Right cardiac atrium (tissue), 5 donors: ENCODE measurements around the gene TP63. TPM values are rescaled to one million over a fixed set of nuclear protein-coding genes. Genes with fewer than 3 reads are reported as not detected.

Experiments used
- ATAC-seq, 2 donors: fragments of 200-7000 bp; cut with Tn5 transposase; one replicate each; pipeline versions ENCODE4 v1.8.0 to v1.9.1; 2020; ENCODE audit warnings: moderate library complexity in 2 of 2, mild to moderate bottlenecking in 1 of 2
- DNase-seq, 3 donors: peaks; one replicate each; pipeline ENCODE4 v3.0.0-alpha.2; 2020
- H3K27ac ChIP-seq: one replicate; pipeline ENCODE4 v1.5.1; 2013; ENCODE audit warnings: mild to moderate bottlenecking, low read length, control low read depth, moderate library complexity
- H3K27me3 ChIP-seq: one replicate; pipeline ENCODE4 v1.6.1; 2013; ENCODE audit not compliant: control insufficient read depth, insufficient read depth
- H3K4me1 ChIP-seq: one replicate; pipeline ENCODE4 v1.6.1; 2013; ENCODE audit warnings: low read length; ENCODE audit not compliant: control insufficient read depth, insufficient read depth
- H3K4me3 ChIP-seq: one replicate; pipeline ENCODE4 v1.5.1; 2013; ENCODE audit warnings: low read length, control low read depth
- H3K9me3 ChIP-seq: one replicate; pipeline ENCODE4 v1.6.1; 2013; ENCODE audit warnings: low read length; ENCODE audit not compliant: control insufficient read depth
- WGBS: extraction: QIAGEN DNeasy Blood & Tissue Kit; methylation state at CpG from one replicate; pipeline ENCODE4 v1.1.7; 2013; 5-methylcytosine and 5-hydroxymethylcytosine counted together
- intact Hi-C, 4 donors: fragments of 100-400 bp; cut with DNase I; formaldehyde crosslinking; loops; one replicate each; pipeline versions ENCODE4 v1.11.0 to v1.14.0; 2022 to 2023
- polyA plus RNA-seq: library from polyadenylated mRNA; stranded (reverse); fragments of 200-250 nt; gene quantifications from one replicate; pipeline ENCODE4 v1.2.3, GENCODE V29; 2013
- total RNA-seq, 4 donors: library from RNA; stranded (reverse); fragmentation: NEBNext Ultra II Directional; extraction: Animal tissue kit (Norgen Biotek cat#: 25700); gene quantifications; one replicate each; pipeline ENCODE4 v1.2.1, GENCODE V29; 2021
- donor health status: healthy with polysubstance abuse.
- donor health status: DM: no; HTN: yes; CAD: no.
- donor health status: DM: no; HTN: no; CAD: no.
- donor health status: DM: no; HTN: yes; CAD: no; lungs with severe emphysema.
- donor health status: DM: yes; HTN: yes; CAD: no.

Gene TP63
- total and polyA plus RNA-seq, 5 donors = 0.25 to 0.71 (median 0.56) TPM

GRCh38 chr3:189756582-189757078, 125.4 kb downstream of the TP63 start:
- Histone ChIP-seq H3K4me3 (no peak overlapping the region), H3K4me1 (no peaks in the 10 kb centered on the region), H3K27ac (no peak overlapping the region), H3K27me3 (no peaks in the 10 kb centered on the region), H3K9me3 (no peaks in the 10 kb centered on the region)
- no peak for DNase-seq
- intact Hi-C loops = no loop called here
- ATAC-seq = no peak

- intact Hi-C loops = no loop called here
Observed at GRCh38 chr3:189758186-189758585, 127.0 kb downstream of the TP63 start.

GRCh38 chr3:189766416-189766815, 135.2 kb downstream of the TP63 start:
- 75% methylated on average over 2 of the region's 2 CpGs for WGBS
- Histone ChIP-seq H3K4me1 (no peaks in the 10 kb centered on the region), H3K9me3 (no peaks in the 10 kb centered on the region), H3K27me3 (no peaks in the 10 kb centered on the region), H3K4me3 (no peak overlapping the region), H3K27ac (no peak overlapping the region)
- ATAC-seq (no peak), DNase-seq (no peak)
- intact Hi-C loops = no loop called here

More at GRCh38 chr3:189758186-189758585, 127.0 kb downstream of the TP63 start:
- H3K27me3 ChIP-seq = no peaks in the 10 kb centered on the region
- no peaks in the 10 kb centered on the region for H3K4me1 ChIP-seq
- no peak overlapping the region for H3K4me3 ChIP-seq
- H3K9me3 ChIP-seq = no peaks in the 10 kb centered on the region
- 94% methylated on average over 6 of the region's 6 CpGs for WGBS
- ATAC-seq = no peak
- DNase-seq = peak in 2 of 3 donors; percentile 20 to 32
- no peak overlapping the region for H3K27ac ChIP-seq

GRCh38 chr3:189771842-189772450, 140.8 kb downstream of the TP63 start:
- no peak overlapping the region for H3K4me3 ChIP-seq
- no peaks in the 10 kb centered on the region for H3K27me3 ChIP-seq
- no peaks in the 10 kb centered on the region for H3K4me1 ChIP-seq
- H3K27ac ChIP-seq = no peak overlapping the region
- intact Hi-C loops = loop anchor here in 1 of 4 donors (10.0 kb wide), 1 partner anchor 173 kb away; no protein-coding TSS in a partner anchor
- WGBS = 67% methylated on average over 4 of the region's 4 CpGs
- DNase-seq (no peak), ATAC-seq (no peak)
- H3K9me3 ChIP-seq = no peaks in the 10 kb centered on the region

- intact Hi-C loops = loop anchor here in 1 of 4 donors (10.0 kb wide), 1 partner anchor 172 kb away; no protein-coding TSS in a partner anchor
- Histone ChIP-seq H3K27me3 (no peaks in the 10 kb centered on the region), H3K9me3 (no peaks in the 10 kb centered on the region), H3K4me1 (no peaks in the 10 kb centered on the region), H3K27ac (no peak overlapping the region), H3K4me3 (no peak overlapping the region)
- DNase-seq (no peak), ATAC-seq (no peak)
- WGBS = 16% methylated on average over 2 of the region's 2 CpGs
Observed at GRCh38 chr3:189772584-189772983, 141.4 kb downstream of the TP63 start.

- Histone ChIP-seq H3K4me1 (no peaks in the 10 kb centered on the region), H3K27ac (no peak overlapping the region), H3K27me3 (no peaks in the 10 kb centered on the region), H3K4me3 (no peak overlapping the region), H3K9me3 (no peaks in the 10 kb centered on the region)
- ATAC-seq (no peak), DNase-seq (no peak)
- 49% methylated on average over 5 of the region's 5 CpGs for WGBS
- intact Hi-C loops = loop anchor here in 1 of 4 donors (10.0 kb wide), 1 partner anchor 172 kb away; no protein-coding TSS in a partner anchor
Observed at GRCh38 chr3:189773056-189773455, 141.9 kb downstream of the TP63 start.

- H3K27me3 ChIP-seq = no peaks in the 10 kb centered on the region
- ATAC-seq (no peak), DNase-seq (no peak)
- no peaks in the 10 kb centered on the region for H3K4me1 ChIP-seq
- H3K9me3 ChIP-seq = no peaks in the 10 kb centered on the region
- WGBS = 30% methylated on average over 6 of the region's 6 CpGs
- H3K27ac ChIP-seq = no peak overlapping the region
- no peak overlapping the region for H3K4me3 ChIP-seq
- intact Hi-C loops = loop anchor here in 1 of 4 donors (10.0 kb wide), 1 partner anchor 169 kb away; no protein-coding TSS in a partner anchor
Observed at GRCh38 chr3:189776149-189776824, 145.1 kb downstream of the TP63 start.

GRCh38 chr3:189778340-189778950, 147.3 kb downstream of the TP63 start:
- Histone ChIP-seq H3K4me3 (no peak overlapping the region), H3K27me3 (no peaks in the 10 kb centered on the region), H3K27ac (no peak overlapping the region), H3K4me1 (no peaks in the 10 kb centered on the region), H3K9me3 (no peaks in the 10 kb centered on the region)
- DNase-seq = no peak
- WGBS = 91% methylated on average over 5 of the region's 5 CpGs
- ATAC-seq = no peak
- intact Hi-C loops = loop anchor here in 1 of 4 donors (10.0 kb wide), 1 partner anchor 166 kb away; no protein-coding TSS in a partner anchor

GRCh38 chr3:189779166-189779565, 148.0 kb downstream of the TP63 start:
- no peak overlapping the region for H3K4me3 ChIP-seq
- intact Hi-C loops = loop anchor here in 1 of 4 donors (10.0 kb wide), 1 partner anchor 166 kb away; no protein-coding TSS in a partner anchor
- no peak for ATAC-seq
- H3K4me1 ChIP-seq = no peaks in the 10 kb centered on the region
- H3K27me3 ChIP-seq = no peaks in the 10 kb centered on the region
- H3K9me3 ChIP-seq = no peaks in the 10 kb centered on the region
- 90% methylated on average over 3 of the region's 3 CpGs for WGBS
- no peak overlapping the region for H3K27ac ChIP-seq
- DNase-seq = no peak

- DNase-seq = no peak
- H3K4me3 ChIP-seq = no peak overlapping the region
- WGBS = 90% methylated on average over 6 of the region's 6 CpGs
Observed at GRCh38 chr3:189780546-189781270, 149.5 kb downstream of the TP63 start.

More at GRCh38 chr3:189780546-189781270, 149.5 kb downstream of the TP63 start:
- no peak overlapping the region for H3K27ac ChIP-seq
- ATAC-seq = no peak
- intact Hi-C loops = no loop called here
- H3K9me3 ChIP-seq = no peaks in the 10 kb centered on the region
- H3K4me1 ChIP-seq = no peaks in the 10 kb centered on the region
- H3K27me3 ChIP-seq = no peaks in the 10 kb centered on the region
